Kidney (tissue), 14 donors: Measurements from ENCODE around the gene MTMR2. TPM values are rescaled to one million over a fixed set of nuclear protein-coding genes. Genes with fewer than 3 reads are reported as not detected.

Experiments used
- DNase-seq, 5 donors: peaks; one replicate each; pipeline ENCODE4 v3.0.0-alpha.2; 2013 to 2020
- FAIRE-seq: peaks from 2 replicates; lab custom pipeline; 2012; peaks lifted over from hg19 to GRCh38; lab: Jason Lieb, UNC
- H3K27ac ChIP-seq, 2 donors: one replicate each; pipeline ENCODE4 v1.7.0; 2013; ENCODE audit warnings: low read depth in 2 of 2, low read length in 2 of 2, inconsistent platforms in 1 of 2
- H3K27me3 ChIP-seq: one replicate; pipeline ENCODE4 v1.7.1; 2013; ENCODE audit warnings: low read length, inconsistent platforms; ENCODE audit not compliant: control insufficient read depth, insufficient read depth
- H3K36me3 ChIP-seq, 3 donors: one replicate each; pipeline versions ENCODE4 v1.7.0 to v1.7.1; 2013; ENCODE audit warnings: low read length in 3 of 3, control low read depth in 1 of 3, inconsistent platforms in 1 of 3; ENCODE audit not compliant: insufficient read depth in 3 of 3, control insufficient read depth in 2 of 3
- H3K4me1 ChIP-seq, 3 donors: one replicate each; pipeline versions ENCODE4 v1.7.0 to v1.7.1; 2013; ENCODE audit warnings: low read length in 3 of 3, inconsistent platforms in 1 of 3, low read depth in 1 of 3; ENCODE audit not compliant: control insufficient read depth in 2 of 3, insufficient read depth in 2 of 3
- H3K4me3 ChIP-seq, 3 donors: one replicate each; pipeline versions ENCODE4 v1.7.0 to v1.8.1; 2013; ENCODE audit warnings: low read length in 3 of 3, control low read depth in 1 of 3, inconsistent platforms in 1 of 3
- H3K9ac ChIP-seq, 3 donors: one replicate each; pipeline versions ENCODE4 v1.7.0 to v1.7.1; 2013; ENCODE audit warnings: low read length in 3 of 3, control low read depth in 1 of 3, inconsistent platforms in 1 of 3
- H3K9me3 ChIP-seq, 3 donors: one replicate each; pipeline versions ENCODE4 v1.7.0 to v1.7.1; 2013; ENCODE audit warnings: low read length in 3 of 3, control low read depth in 1 of 3, inconsistent platforms in 1 of 3; ENCODE audit not compliant: control insufficient read depth in 2 of 3, insufficient read depth in 1 of 3
- CTCF ChIP-seq: IDR thresholded peaks from 3 replicates; pipeline ENCODE4 v1.5.1; 2012; ENCODE audit warnings: mild to moderate bottlenecking, moderate library complexity, borderline replicate concordance; ENCODE audit not compliant: insufficient read depth; ENCODE audit errors: extremely low read depth
- intact Hi-C: fragments of 100-400 bp; cut with DNase I; formaldehyde crosslinking; loops from one replicate; pipeline ENCODE4 v1.11.1; 2022
- polyA plus RNA-seq: library from polyadenylated mRNA; stranded (reverse); fragments of 350-450 nt; fragmentation: Illumina TruSeq; extraction: RNeasy Lipid Tissue Mini Kit (QIAGEN cat#74804); gene quantifications from one replicate; pipeline ENCODE4 v1.2.3, GENCODE V29; 2014; ENCODE audit warnings: low read depth, low replicate concordance; ENCODE audit not compliant: insufficient read depth
- total RNA-seq: library from RNA; stranded (reverse); fragmentation: NEBNext Ultra II Directional; extraction: Animal tissue kit (Norgen Biotek cat#: 25700); gene quantifications from one replicate; pipeline ENCODE4 v1.2.1, GENCODE V29; 2021
- donor health status: control.
- donor health status: control.
- donor health status: control.
- donor health status: control.
- donor health status: control.
- donor health status: DM: yes; HTN: yes; CAD: no.
- donor health status: Normal renal cell carcinoma (clear cell type).

Gene MTMR2
- total and polyA plus RNA-seq, 2 donors from 2014 or later, result 17.4 to 37.4 TPM

GRCh38 chr11:95803973-95804372, 119.9 kb downstream of the MTMR2 start:
- H3K4me3 ChIP-seq, result no peak overlapping the region
- no peak overlapping the region for H3K9ac ChIP-seq
- FAIRE-seq, result no peak
- H3K4me1 ChIP-seq, result no peaks in the 10 kb centered on the region
- no peak for TF ChIP-seq CTCF
- intact Hi-C loops, result no loop called here
- no peak for DNase-seq
- H3K36me3 ChIP-seq, result peaks cover 0 to 7% (median 2%) of the 10 kb centered on the region in 3 donors
- no peaks in the 10 kb centered on the region for H3K27me3 ChIP-seq
- no peak overlapping the region for H3K27ac ChIP-seq
- H3K9me3 ChIP-seq, result no peaks in the 10 kb centered on the region

- no peak for TF ChIP-seq CTCF
- H3K4me1 ChIP-seq, result no peaks in the 10 kb centered on the region
- H3K27me3 ChIP-seq, result no peaks in the 10 kb centered on the region
- intact Hi-C loops, result no loop called here
- no peak for DNase-seq
- no peak overlapping the region for H3K27ac ChIP-seq
- no peak for FAIRE-seq
- peaks cover 0 to 7% (median 2%) of the 10 kb centered on the region in 3 donors for H3K36me3 ChIP-seq
- H3K9ac ChIP-seq, result no peak overlapping the region
- H3K4me3 ChIP-seq, result no peak overlapping the region
- H3K9me3 ChIP-seq, result no peaks in the 10 kb centered on the region
These were observed 121.1 kb downstream of the MTMR2 start for GRCh38 chr11:95802806-95803205.

GRCh38 chr11:95800438-95800837, 123.5 kb downstream of the MTMR2 start:
- Histone ChIP-seq H3K4me1 (no peaks in the 10 kb centered on the region), H3K9me3 (no peaks in the 10 kb centered on the region), H3K27ac (no peak overlapping the region), H3K27me3 (no peaks in the 10 kb centered on the region), H3K9ac (no peak overlapping the region), H3K4me3 (no peak overlapping the region), H3K36me3 (peaks cover 0 to 7% (median 2%) of the 10 kb centered on the region in 3 donors)
- FAIRE-seq (no peak), DNase-seq (no peak)
- TF ChIP-seq CTCF, result no peak
- intact Hi-C loops, result no loop called here

GRCh38 chr11:95799546-95799945, 124.4 kb downstream of the MTMR2 start:
- DNase-seq, result no peak
- no peak for FAIRE-seq
- TF ChIP-seq CTCF, result no peak
- no peak overlapping the region for H3K4me3 ChIP-seq
- peaks cover 0 to 7% (median 2%) of the 10 kb centered on the region in 3 donors for H3K36me3 ChIP-seq
- H3K27me3 ChIP-seq, result no peaks in the 10 kb centered on the region
- H3K9ac ChIP-seq, result no peak overlapping the region
- no peaks in the 10 kb centered on the region for H3K4me1 ChIP-seq
- intact Hi-C loops, result no loop called here
- no peaks in the 10 kb centered on the region for H3K9me3 ChIP-seq
- H3K27ac ChIP-seq, result no peak overlapping the region
